GM12872 (cell line): ENCODE results near the gene ARHGEF6.

Experiments
- CTCF ChIP-seq: IDR thresholded peaks from 3 replicates; pipeline ENCODE4 v1.5.1; 2011; ENCODE audit warnings: low read depth, mild to moderate bottlenecking, low read length, moderate library complexity; ENCODE audit not compliant: insufficient read depth

The ARHGEF6 gene

GRCh38 chrX:136660896-136661295 lies 119.8 kb downstream of the ARHGEF6 start:
- no peak for TF ChIP-seq CTCF

GRCh38 chrX:136659174-136659573 lies 121.6 kb downstream of the ARHGEF6 start:
- no peak for TF ChIP-seq CTCF

- no peak for TF ChIP-seq CTCF
These were observed 122.6 kb downstream of the ARHGEF6 start for GRCh38 chrX:136658151-136658550.

- TF ChIP-seq CTCF = no peak
These were observed 124.3 kb downstream of the ARHGEF6 start for GRCh38 chrX:136656361-136656964.

- no peak for TF ChIP-seq CTCF
These were observed 127.7 kb downstream of the ARHGEF6 start for GRCh38 chrX:136652822-136653723.

- TF ChIP-seq CTCF = no peak
These were observed 129.9 kb downstream of the ARHGEF6 start for GRCh38 chrX:136650811-136651210.

GRCh38 chrX:136647677-136648360 lies 132.9 kb downstream of the ARHGEF6 start, which contains the start of gene CD40LG:
CD40LG (plus strand) TSS chrX:136648158; CDS start chrX:136648249, 91 bp downstream.
- TF ChIP-seq CTCF = no peak
